Breast epithelium (tissue), 4 donors: ENCODE results near the gene CPSF4. TPM values are rescaled to one million over a fixed set of nuclear protein-coding genes. Genes with fewer than 3 reads are reported as not detected.

Source experiments
- DNase-seq, 2 donors: peaks; one replicate each; pipeline ENCODE4 v3.0.0-alpha.2; 2019; ENCODE audit warnings: low spot score in 2 of 2
- H3K27ac ChIP-seq, 2 donors: fragments of 200-600 bp; sonication (generic) in 1 of 2; one replicate each; pipeline ENCODE4 v1.5.1; 2016 to 2019; ENCODE audit warnings: mild to moderate bottlenecking in 1 of 2
- H3K27me3 ChIP-seq, 2 donors: fragments of 200-600 bp; sonication (generic) in 1 of 2; one replicate each; pipeline versions ENCODE4 v1.5.1 to v1.6.0; 2017 to 2019; ENCODE audit warnings: control low read depth in 1 of 2, mild to moderate bottlenecking in 1 of 2
- H3K36me3 ChIP-seq: fragments of 200-600 bp; one replicate; pipeline ENCODE4 v1.5.1; 2019
- H3K4me1 ChIP-seq, 2 donors: fragments of 200-600 bp; sonication (generic); one replicate each; pipeline ENCODE4 v1.5.1; 2016 to 2019; ENCODE audit warnings: control low read depth in 1 of 2
- H3K4me3 ChIP-seq, 3 donors: fragments of 200-600 bp; sonication (generic); 1 replicate in 2 of 3; 2 replicates in 1 of 3; pipeline ENCODE4 v1.5.1; 2016 to 2019; ENCODE audit warnings: mild to moderate bottlenecking in 3 of 3, moderate library complexity in 2 of 3
- H3K9me3 ChIP-seq, 2 donors: fragments of 200-600 bp; sonication (generic) in 1 of 2; one replicate each; pipeline ENCODE4 v1.5.1; 2016 to 2019; ENCODE audit warnings: control low read depth in 1 of 2
- POLR2A ChIP-seq: fragments of 450-650 bp; IDR thresholded peaks from one replicate; pipeline ENCODE4 v1.6.1; 2016; ENCODE audit warnings: antibody characterized with exemption, mild to moderate bottlenecking, moderate library complexity
- POLR2AphosphoS5 ChIP-seq, 3 donors: sonication (generic); formaldehyde crosslinking; IDR thresholded peaks; one replicate each; pipeline ENCODE4 v1.6.1; 2017; ENCODE audit warnings: antibody characterized with exemption in 3 of 3
- intact Hi-C: fragments of 100-400 bp; cut with DNase I; formaldehyde crosslinking; loops from one replicate; pipeline ENCODE4 v1.15.1; 2023; ENCODE audit warnings: low total_unique reads
- total RNA-seq, 3 donors: library from RNA; depleted of rRNA; stranded (reverse); fragments of >200 nt; gene quantifications; one replicate each; pipeline ENCODE4 v1.1.0, GENCODE V29; 2016
- TF ChIP-seq, protein P1 (sequence below), 3 donors: fragments of 450-650 bp; IDR thresholded peaks; one replicate each; pipeline ENCODE4 v1.5.1; 2016 to 2017; ENCODE audit warnings: antibody characterized with exemption in 3 of 3, mild to moderate bottlenecking in 3 of 3, moderate library complexity in 3 of 3

The CPSF4 gene
- total RNA-seq, 3 donors from 2014 or later: 32.8 to 40.6 (median 32.9) TPM

DNA sequence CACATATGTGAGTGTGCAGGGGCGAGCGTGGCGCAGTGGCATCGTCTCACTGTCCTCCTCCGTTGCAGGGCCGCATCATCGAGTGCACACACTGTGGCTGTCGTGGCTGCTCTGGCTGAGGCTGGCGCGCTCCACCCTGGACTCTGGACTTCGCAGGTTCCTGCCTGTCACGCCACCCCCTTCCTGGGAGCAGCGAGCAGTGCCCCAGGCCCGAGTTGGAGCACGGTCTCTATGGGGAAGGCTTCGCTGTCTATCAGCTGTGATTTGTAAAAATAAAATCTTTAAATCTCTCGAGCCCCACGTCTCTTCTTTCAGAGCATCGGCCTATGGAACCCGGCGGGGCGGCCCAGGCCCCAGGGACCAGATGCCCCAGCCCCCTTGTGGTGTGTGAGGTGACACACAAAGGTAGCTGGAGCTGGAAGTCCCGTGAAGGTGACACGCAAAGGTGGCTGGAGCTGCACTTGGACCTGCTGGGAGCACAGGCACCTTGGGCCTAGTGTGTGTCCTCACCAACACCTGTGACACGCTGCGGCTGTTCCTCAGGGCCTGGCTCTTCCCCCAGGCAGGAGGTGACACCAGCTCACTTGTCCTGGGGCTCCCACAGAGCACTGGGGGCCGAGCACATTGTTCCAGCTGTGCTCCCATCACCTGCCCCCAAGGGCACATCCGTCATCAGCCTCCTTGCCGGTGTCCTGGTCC lies 19.3 kb upstream of the CPSF4 start:
- Histone ChIP-seq H3K36me3 (peaks cover 23% of the 10 kb centered on the region), H3K27ac (no peak overlapping the region), H3K4me3 (no peak overlapping the region), H3K9me3 (no peaks in the 10 kb centered on the region), H3K4me1 (no peaks in the 10 kb centered on the region), H3K27me3 (no peaks in the 10 kb centered on the region)
- TF ChIP-seq POLR2AphosphoS5 (IDR thresholded peaks at IDR 0.05): no peak
- TF ChIP-seq, protein P1, sequence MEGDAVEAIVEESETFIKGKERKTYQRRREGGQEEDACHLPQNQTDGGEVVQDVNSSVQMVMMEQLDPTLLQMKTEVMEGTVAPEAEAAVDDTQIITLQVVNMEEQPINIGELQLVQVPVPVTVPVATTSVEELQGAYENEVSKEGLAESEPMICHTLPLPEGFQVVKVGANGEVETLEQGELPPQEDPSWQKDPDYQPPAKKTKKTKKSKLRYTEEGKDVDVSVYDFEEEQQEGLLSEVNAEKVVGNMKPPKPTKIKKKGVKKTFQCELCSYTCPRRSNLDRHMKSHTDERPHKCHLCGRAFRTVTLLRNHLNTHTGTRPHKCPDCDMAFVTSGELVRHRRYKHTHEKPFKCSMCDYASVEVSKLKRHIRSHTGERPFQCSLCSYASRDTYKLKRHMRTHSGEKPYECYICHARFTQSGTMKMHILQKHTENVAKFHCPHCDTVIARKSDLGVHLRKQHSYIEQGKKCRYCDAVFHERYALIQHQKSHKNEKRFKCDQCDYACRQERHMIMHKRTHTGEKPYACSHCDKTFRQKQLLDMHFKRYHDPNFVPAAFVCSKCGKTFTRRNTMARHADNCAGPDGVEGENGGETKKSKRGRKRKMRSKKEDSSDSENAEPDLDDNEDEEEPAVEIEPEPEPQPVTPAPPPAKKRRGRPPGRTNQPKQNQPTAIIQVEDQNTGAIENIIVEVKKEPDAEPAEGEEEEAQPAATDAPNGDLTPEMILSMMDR (IDR thresholded peaks at IDR 0.05): no peak
- no peak for TF ChIP-seq POLR2A
- no peak for DNase-seq
- intact Hi-C loops: no loop called here

DNA sequence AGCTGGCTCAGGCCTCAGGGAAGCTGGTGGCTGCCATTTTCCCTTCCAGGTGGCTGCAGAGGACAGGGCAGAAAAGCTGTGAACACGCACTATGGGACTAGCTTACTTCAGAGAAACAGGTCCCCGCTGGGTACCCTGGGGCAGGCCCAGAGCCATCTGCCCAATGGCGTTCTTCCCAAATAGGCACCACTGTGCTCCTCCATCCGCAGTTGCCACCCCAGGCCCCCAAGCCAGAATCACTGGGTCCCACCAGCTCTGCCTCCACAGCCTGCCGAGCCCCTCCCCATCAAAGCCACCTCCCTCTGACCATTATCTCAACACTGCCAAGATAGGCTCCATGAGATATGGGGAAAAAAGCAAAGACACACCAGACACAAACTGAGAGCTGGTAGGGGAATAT lies 18.5 kb upstream of the CPSF4 start:
- Histone ChIP-seq H3K4me3 (no peak overlapping the region), H3K27ac (no peak overlapping the region), H3K9me3 (no peaks in the 10 kb centered on the region), H3K27me3 (no peaks in the 10 kb centered on the region), H3K4me1 (no peaks in the 10 kb centered on the region), H3K36me3 (peaks cover 23% of the 10 kb centered on the region)
- no peak for DNase-seq
- intact Hi-C loops: no loop called here
- TF ChIP-seq POLR2A (no peak), POLR2AphosphoS5 (IDR thresholded peaks at IDR 0.05) (no peak)

DNA sequence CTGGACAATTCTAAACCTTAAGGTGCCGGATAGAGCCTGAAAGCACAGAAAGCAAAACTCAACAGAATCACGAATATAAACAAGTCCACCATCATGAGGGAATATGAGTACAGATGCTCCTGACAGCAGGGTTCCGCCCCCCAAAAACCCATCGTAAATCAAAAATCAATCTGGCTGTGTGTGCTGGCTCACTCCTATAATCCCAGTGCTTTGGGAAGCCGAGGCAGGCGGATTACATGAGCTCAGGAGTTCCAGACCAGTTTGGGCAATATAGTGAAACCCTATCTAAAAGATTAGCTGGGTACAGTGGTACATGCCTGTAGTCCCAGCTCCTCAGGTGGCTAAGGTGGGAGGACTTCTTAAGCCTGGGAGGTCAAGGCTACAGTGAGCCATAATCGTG lies 17.8 kb upstream of the CPSF4 start:
- TF ChIP-seq, protein P1 (IDR thresholded peaks at IDR 0.05): no peak
- no peak for TF ChIP-seq POLR2AphosphoS5 (IDR thresholded peaks at IDR 0.05)
- no peak for TF ChIP-seq POLR2A
- Histone ChIP-seq H3K27me3 (no peaks in the 10 kb centered on the region), H3K27ac (no peak overlapping the region), H3K4me1 (no peaks in the 10 kb centered on the region), H3K9me3 (no peaks in the 10 kb centered on the region), H3K36me3 (peaks cover 23% of the 10 kb centered on the region), H3K4me3 (no peak overlapping the region)
- DNase-seq: no peak
- intact Hi-C loops: no loop called here

DNA sequence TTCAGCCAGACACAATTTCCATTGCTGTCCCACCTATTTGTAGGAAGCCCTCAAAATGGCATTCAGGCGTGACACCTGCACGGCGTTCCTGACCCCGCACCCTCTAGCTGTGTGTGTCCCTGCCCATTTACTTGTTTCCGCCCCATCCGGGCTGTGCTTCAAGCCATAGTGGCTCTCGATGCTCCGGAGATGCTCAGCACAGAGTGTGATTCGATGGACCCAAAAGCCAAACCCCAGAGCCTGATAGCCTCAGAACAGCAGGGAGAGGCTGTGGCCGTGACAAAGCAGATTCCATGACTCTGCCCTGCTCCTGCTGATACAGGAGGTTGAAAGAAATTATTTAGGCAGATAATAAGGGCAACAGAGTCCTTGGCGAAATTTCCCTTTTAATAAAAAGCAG lies 16.6 kb upstream of the CPSF4 start:
- no peak for DNase-seq
- Histone ChIP-seq H3K27ac (no peak overlapping the region), H3K4me3 (no peak overlapping the region), H3K4me1 (no peaks in the 10 kb centered on the region), H3K9me3 (no peaks in the 10 kb centered on the region), H3K36me3 (peaks cover 23% of the 10 kb centered on the region), H3K27me3 (no peaks in the 10 kb centered on the region)
- intact Hi-C loops: no loop called here
- TF ChIP-seq, protein P1 (IDR thresholded peaks at IDR 0.05): no peak
- TF ChIP-seq POLR2AphosphoS5 (IDR thresholded peaks at IDR 0.05) (no peak), POLR2A (no peak)

DNA sequence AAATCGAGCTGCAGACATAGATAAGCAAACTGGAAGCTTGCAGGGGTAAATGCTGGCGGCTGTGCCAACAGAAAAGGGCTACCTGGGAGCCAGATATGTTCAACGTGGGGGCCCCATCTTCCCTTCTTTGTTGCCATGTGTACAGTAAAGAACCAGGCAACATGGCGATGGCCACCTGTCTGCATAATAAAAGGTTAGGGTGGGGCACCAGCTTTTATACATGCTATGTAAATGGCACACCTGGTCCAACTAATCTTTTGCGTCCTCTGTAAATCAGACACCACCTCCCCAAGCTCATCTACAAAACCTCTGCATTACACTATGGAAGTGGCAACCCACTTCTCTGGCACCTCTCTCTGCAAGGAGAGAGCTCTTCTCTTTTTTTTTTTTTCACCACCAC lies 16.1 kb upstream of the CPSF4 start:
- H3K4me3 ChIP-seq: no peak overlapping the region
- H3K9me3 ChIP-seq: no peaks in the 10 kb centered on the region
- intact Hi-C loops: no loop called here
- H3K36me3 ChIP-seq: peaks cover 21% of the 10 kb centered on the region
- H3K4me1 ChIP-seq: no peaks in the 10 kb centered on the region
- H3K27ac ChIP-seq: no peak overlapping the region
- no peak for DNase-seq
- TF ChIP-seq POLR2AphosphoS5 (IDR thresholded peaks at IDR 0.05) (no peak), POLR2A (no peak)
- TF ChIP-seq, protein P1 (IDR thresholded peaks at IDR 0.05): no peak
- no peaks in the 10 kb centered on the region for H3K27me3 ChIP-seq
